PFSK-1 (cell line): ENCODE data around the gene GNG4.

Experiments used
- FOXP2 ChIP-seq: optimal IDR thresholded peaks from 2 replicates; pipeline ENCODE3; 2011; ENCODE audit warnings: borderline replicate concordance, control low read depth, inconsistent platforms; ENCODE audit not compliant: insufficient read depth; ENCODE audit errors: extremely low read length, extremely low read depth
- POLR2AphosphoS5 ChIP-seq: IDR thresholded peaks from 2 replicates; pipeline ENCODE4 v1.6.1; 2012; ENCODE audit warnings: low read depth, mild to moderate bottlenecking, control low read depth, low read length, moderate library complexity
- REST ChIP-seq, 2 experiments: IDR thresholded peaks; 2 replicates each; pipeline versions ENCODE4 v1.6.1 to v1.8.0; 2011 to 2012; ENCODE audit warnings: low read depth in 2 of 2, low read length in 2 of 2, control low read depth in 1 of 2, inconsistent platforms in 1 of 2, mild to moderate bottlenecking in 1 of 2, moderate library complexity in 1 of 2; ENCODE audit not compliant: insufficient read depth in 1 of 2
- SIN3A ChIP-seq: IDR thresholded peaks from 2 replicates; pipeline ENCODE4 v1.6.1; 2012; ENCODE audit warnings: mild to moderate bottlenecking, low read length, moderate library complexity, borderline replicate concordance; ENCODE audit not compliant: insufficient read depth
- TAF1 ChIP-seq: IDR thresholded peaks from 2 replicates; pipeline ENCODE4 v1.6.1; 2012; ENCODE audit warnings: low read length, control low read depth, borderline replicate concordance; ENCODE audit not compliant: insufficient read depth

GNG4 gene

GRCh38 chr1:235617140-235617539 is 32.4 kb downstream of the GNG4 start:
- no peak for TF ChIP-seq TAF1
- no peak for TF ChIP-seq SIN3A
- TF ChIP-seq REST (IDR thresholded peaks at IDR 0.05; ENCODE audit: insufficient read depth in 1 of 2, low read depth in 2 of 2, low read length in 2 of 2) = no peak
- no peak for TF ChIP-seq FOXP2
- TF ChIP-seq POLR2AphosphoS5 = no peak

- TF ChIP-seq REST (IDR thresholded peaks at IDR 0.05; ENCODE audit: insufficient read depth in 1 of 2, low read depth in 2 of 2, low read length in 2 of 2) (no peak), SIN3A (no peak), TAF1 (no peak), POLR2AphosphoS5 (no peak), FOXP2 (no peak)
Measured at GRCh38 chr1:235614442-235614954, 35.1 kb downstream of the GNG4 start.

- TF ChIP-seq REST (IDR thresholded peaks at IDR 0.05; ENCODE audit: insufficient read depth in 1 of 2, low read depth in 2 of 2, low read length in 2 of 2) = no peak
- no peak for TF ChIP-seq FOXP2
- TF ChIP-seq TAF1 = no peak
- TF ChIP-seq SIN3A = no peak
- no peak for TF ChIP-seq POLR2AphosphoS5
Measured at GRCh38 chr1:235613602-235614001, 36.0 kb downstream of the GNG4 start.

GRCh38 chr1:235612761-235613160 is 36.8 kb downstream of the GNG4 start:
- TF ChIP-seq REST (IDR thresholded peaks at IDR 0.05; ENCODE audit: insufficient read depth in 1 of 2, low read depth in 2 of 2, low read length in 2 of 2) (no peak), POLR2AphosphoS5 (no peak), FOXP2 (no peak), TAF1 (no peak), SIN3A (no peak)

DNA sequence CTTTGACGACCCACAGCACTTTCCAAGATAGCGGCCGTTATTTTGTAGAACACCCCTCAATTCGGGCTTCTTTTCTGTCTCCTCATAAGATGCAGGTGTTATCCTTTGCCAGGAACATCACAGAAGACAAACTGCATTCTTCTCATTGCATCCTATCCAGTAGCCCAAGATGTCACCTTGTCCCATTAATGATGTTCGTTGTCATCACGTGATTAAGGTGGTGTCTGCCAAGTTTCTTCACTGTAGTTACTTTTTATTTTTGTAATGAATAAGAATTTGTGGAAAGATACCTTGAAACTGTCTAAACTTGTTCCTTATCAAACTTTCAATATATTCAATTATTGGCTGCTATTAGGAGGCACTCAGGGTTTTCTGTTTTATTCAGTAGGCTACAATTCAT is 39.4 kb downstream of the GNG4 start:
- TF ChIP-seq SIN3A = no peak
- TF ChIP-seq FOXP2 = no peak
- TF ChIP-seq REST (IDR thresholded peaks at IDR 0.05; ENCODE audit: insufficient read depth in 1 of 2, low read depth in 2 of 2, low read length in 2 of 2) = no peak
- no peak for TF ChIP-seq TAF1
- TF ChIP-seq POLR2AphosphoS5 = no peak
